SU-DHL-6 (cell line): ENCODE measurements around the gene MYPOP.

Source experiments
- H2AFZ ChIP-seq: fragments of 200-600 bp; sonication (generic); 2 replicates; pipeline ENCODE4 v1.6.1; 2014; ENCODE audit warnings: low read depth, mild to moderate bottlenecking, moderate library complexity, mixed read lengths, antibody characterized with exemption, low read length; ENCODE audit not compliant: severe bottlenecking
- H3F3A ChIP-seq: fragments of 200-600 bp; shearing (Covaris generic); 2 replicates; pipeline ENCODE4 v1.6.0; 2016; ENCODE audit warnings: antibody characterized with exemption, mild to moderate bottlenecking; ENCODE audit not compliant: insufficient read depth
- H3K27ac ChIP-seq: fragments of 200-600 bp; sonication (generic); 2 replicates; pipeline ENCODE4 v1.5.1; 2016; ENCODE audit warnings: low read depth, mild to moderate bottlenecking, low read length, moderate library complexity, mixed read lengths
- H3K27me3 ChIP-seq: fragments of 200-600 bp; sonication (generic), shearing (Covaris generic); 2 replicates; pipeline ENCODE4 v1.6.0; 2014; ENCODE audit warnings: mild to moderate bottlenecking, low read length
- H3K36me3 ChIP-seq: fragments of 200-600 bp; sonication (generic); 2 replicates; pipeline ENCODE4 v1.6.1; 2014; ENCODE audit warnings: mild to moderate bottlenecking, low read length, mixed read lengths
- H3K4me2 ChIP-seq: fragments of 300-600, 200-600 bp; shearing (Covaris generic), sonication (generic); 2 replicates; pipeline ENCODE4 v1.6.0; 2014; ENCODE audit warnings: low read length, low read depth, mild to moderate bottlenecking; ENCODE audit not compliant: poor library complexity, severe bottlenecking
- H3K4me3 ChIP-seq: fragments of 200-600 bp; sonication (generic); 2 replicates; pipeline ENCODE4 v1.5.1; 2014; ENCODE audit warnings: antibody characterized with exemption, low read length, mild to moderate bottlenecking, mixed read lengths; ENCODE audit not compliant: insufficient read depth, poor library complexity, severe bottlenecking
- H3K79me2 ChIP-seq: fragments of 200-600 bp; sonication (generic); 2 replicates; pipeline ENCODE4 v1.6.1; 2014; ENCODE audit warnings: mild to moderate bottlenecking, low read length, moderate library complexity; ENCODE audit not compliant: insufficient read depth
- H3K9ac ChIP-seq: fragments of 200-600 bp; sonication (generic); 2 replicates; pipeline ENCODE4 v1.7.0; 2014; ENCODE audit warnings: mild to moderate bottlenecking, low read length
- H3K9me2 ChIP-seq: fragments of 200-600 bp; sonication (generic); replicated peaks from 2 replicates; pipeline ENCODE4 v1.6.1; 2014; ENCODE audit warnings: low read length; ENCODE audit not compliant: insufficient read depth
- H3K9me3 ChIP-seq: fragments of 200-600 bp; sonication (generic); 2 replicates; pipeline ENCODE4 v1.6.1; 2014; ENCODE audit warnings: low read length, mixed read lengths; ENCODE audit not compliant: insufficient read depth
- H4K20me1 ChIP-seq: fragments of 200-600 bp; sonication (generic); 2 replicates; pipeline ENCODE4 v1.6.1; 2014; ENCODE audit warnings: low read depth, mild to moderate bottlenecking, antibody characterized with exemption, low read length, moderate library complexity, mixed read lengths
- CTCF ChIP-seq: fragments of 200-600 bp; sonication (generic); IDR thresholded peaks from one replicate; pipeline ENCODE4 v1.5.1; 2017; ENCODE audit warnings: antibody characterized with exemption, mild to moderate bottlenecking, low read length, moderate library complexity; ENCODE audit not compliant: insufficient read depth, poor library complexity, severe bottlenecking
- EZH2phosphoT487 ChIP-seq: fragments of 200-600 bp; sonication (generic), shearing (Covaris generic); conservative IDR thresholded peaks from 2 replicates; pipeline ENCODE4 v1.6.1; 2018; ENCODE audit warnings: mild to moderate bottlenecking, antibody characterized with exemption, low read length, moderate library complexity, mixed read lengths

MYPOP gene

GRCh38 chr19:45939792-45940514 lies 37.5 kb upstream of the MYPOP start:
- Histone ChIP-seq H3K4me2 (no peak overlapping the region), H3F3A (no peaks in the 10 kb centered on the region), H4K20me1 (no peaks in the 10 kb centered on the region), H3K9me3 (no peaks in the 10 kb centered on the region), H3K27ac (no peak overlapping the region), H3K36me3 (no peaks in the 10 kb centered on the region), H3K9me2 (no peaks in the 10 kb centered on the region), H3K4me3 (no peak overlapping the region), H3K9ac (no peak overlapping the region), H2AFZ (no peak overlapping the region), H3K27me3 (no peaks in the 10 kb centered on the region), H3K79me2 (no peaks in the 10 kb centered on the region)
- TF ChIP-seq CTCF (no peak), EZH2phosphoT487 (no peak)

GRCh38 chr19:45938733-45939319 lies 36.4 kb upstream of the MYPOP start:
- Histone ChIP-seq H3K27me3 (no peaks in the 10 kb centered on the region), H3K9me3 (no peaks in the 10 kb centered on the region), H3K9ac (no peak overlapping the region), H3K27ac (no peak overlapping the region), H3F3A (no peaks in the 10 kb centered on the region), H3K4me2 (no peak overlapping the region), H3K79me2 (no peaks in the 10 kb centered on the region), H3K36me3 (no peaks in the 10 kb centered on the region), H3K9me2 (no peaks in the 10 kb centered on the region), H4K20me1 (no peaks in the 10 kb centered on the region), H2AFZ (no peak overlapping the region), H3K4me3 (no peak overlapping the region)
- TF ChIP-seq CTCF (no peak), EZH2phosphoT487 (no peak)

GRCh38 chr19:45935267-45935666 lies 32.9 kb upstream of the MYPOP start:
- H2AFZ ChIP-seq: no peak overlapping the region
- no peak overlapping the region for H3K9ac ChIP-seq
- no peak overlapping the region for H3K4me2 ChIP-seq
- no peaks in the 10 kb centered on the region for H3K79me2 ChIP-seq
- no peaks in the 10 kb centered on the region for H3K36me3 ChIP-seq
- H3K4me3 ChIP-seq: no peak overlapping the region
- H3F3A ChIP-seq: no peaks in the 10 kb centered on the region
- TF ChIP-seq EZH2phosphoT487: no peak
- TF ChIP-seq CTCF: no peak
- H4K20me1 ChIP-seq: no peaks in the 10 kb centered on the region
- no peaks in the 10 kb centered on the region for H3K9me3 ChIP-seq
- no peaks in the 10 kb centered on the region for H3K27me3 ChIP-seq
- H3K27ac ChIP-seq: no peak overlapping the region
- no peaks in the 10 kb centered on the region for H3K9me2 ChIP-seq
